Tibial artery (tissue), 4 donors: Measurements from ENCODE around the gene MYO9A.
"Not testable (repeated sequence)": the region's sequence is repeated elsewhere in the genome, so short reads cannot be mapped to it uniquely, and the experiment has no call there.

ENCODE experiments used
- DNase-seq, 2 donors: peaks; one replicate each; pipeline ENCODE4 v3.0.0-alpha.2; 2019
- H3K27ac ChIP-seq, 2 donors: fragments of 200-600 bp; sonication (generic) in 1 of 2; 1 replicate in 1 of 2; 2 replicates in 1 of 2; pipeline ENCODE4 v1.5.1; 2018 to 2019; ENCODE audit warnings: mild to moderate bottlenecking in 1 of 2
- H3K27me3 ChIP-seq, 2 donors: fragments of 200-600 bp; sonication (generic) in 1 of 2; one replicate each; pipeline versions ENCODE4 v1.5.1 to v1.6.0; 2016 to 2019
- H3K36me3 ChIP-seq, 3 donors: fragments of 200-600 bp; sonication (generic) in 2 of 3; one replicate each; pipeline ENCODE4 v1.5.1; 2016 to 2019; ENCODE audit warnings: mild to moderate bottlenecking in 2 of 3
- H3K4me1 ChIP-seq, 4 donors: fragments of 200-600 bp; sonication (generic) in 2 of 4; 1 replicate in 3 of 4; 2 replicates in 1 of 4; pipeline ENCODE4 v1.5.1; 2016 to 2019
- H3K4me3 ChIP-seq, 2 donors: fragments of 200-600 bp; sonication (generic) in 1 of 2; 1 replicate in 1 of 2; 2 replicates in 1 of 2; pipeline ENCODE4 v1.5.1; 2018 to 2019; ENCODE audit warnings: mild to moderate bottlenecking in 2 of 2
- H3K9me3 ChIP-seq, 3 donors: fragments of 200-600 bp; sonication (generic) in 1 of 3; one replicate each; pipeline ENCODE4 v1.5.1; 2016 to 2019
- CTCF ChIP-seq, 2 experiments: fragments of 200-600 bp in 1 of 2; fragments of 450-650 bp in 1 of 2; IDR thresholded peaks; one replicate each; pipeline ENCODE4 v1.5.1; 2017 to 2019; ENCODE audit warnings: antibody characterized with exemption in 2 of 2, mild to moderate bottlenecking in 1 of 2, moderate library complexity in 1 of 2
- intact Hi-C: fragments of 100-400 bp; cut with DNase I; formaldehyde crosslinking; loops from one replicate; pipeline ENCODE4 v1.15.0; 2023; ENCODE audit warnings: low total_unique reads

Gene MYO9A

GRCh38 chr15:72011302-72011942 lies 106.5 kb downstream of the MYO9A start:
- no peak for TF ChIP-seq CTCF (IDR thresholded peaks at IDR 0.05)
- intact Hi-C loops: no loop called here
- H3K36me3 ChIP-seq: peaks cover 7 to 33% (median 15%) of the 10 kb centered on the region in 3 donors
- H3K27me3 ChIP-seq: no peaks in the 10 kb centered on the region
- no peak overlapping the region for H3K27ac ChIP-seq
- H3K9me3 ChIP-seq: no peaks in the 10 kb centered on the region
- DNase-seq: no peak
- H3K4me3 ChIP-seq: no peak overlapping the region
- H3K4me1 ChIP-seq: no peaks in the 10 kb centered on the region

- H3K9me3 ChIP-seq: no peaks in the 10 kb centered on the region
- H3K27ac ChIP-seq: no peak overlapping the region
- DNase-seq: no peak
- intact Hi-C loops: no loop called here
- no peak overlapping the region for H3K4me3 ChIP-seq
- no peaks in the 10 kb centered on the region for H3K27me3 ChIP-seq
- no peak for TF ChIP-seq CTCF (IDR thresholded peaks at IDR 0.05)
- peaks cover 15 to 30% (median 15%) of the 10 kb centered on the region in 3 donors for H3K36me3 ChIP-seq
- no peaks in the 10 kb centered on the region for H3K4me1 ChIP-seq
Observed at GRCh38 chr15:72009222-72009621, 108.7 kb downstream of the MYO9A start.

GRCh38 chr15:72006382-72006781 lies 111.6 kb downstream of the MYO9A start:
- no peaks in the 10 kb centered on the region for H3K9me3 ChIP-seq
- TF ChIP-seq CTCF (IDR thresholded peaks at IDR 0.05): no peak
- no peak for DNase-seq
- intact Hi-C loops: no loop called here
- H3K4me3 ChIP-seq: no peak overlapping the region
- H3K36me3 ChIP-seq: peaks cover 21 to 36% (median 21%) of the 10 kb centered on the region in 3 donors
- H3K27ac ChIP-seq: no peak overlapping the region
- no peaks in the 10 kb centered on the region for H3K4me1 ChIP-seq
- H3K27me3 ChIP-seq: no peaks in the 10 kb centered on the region

- H3K27ac ChIP-seq: no peak overlapping the region
- no peaks in the 10 kb centered on the region for H3K4me1 ChIP-seq
- no peak overlapping the region for H3K4me3 ChIP-seq
- intact Hi-C loops: no loop called here
- no peak for TF ChIP-seq CTCF (IDR thresholded peaks at IDR 0.05)
- DNase-seq: no peak
- H3K27me3 ChIP-seq: no peaks in the 10 kb centered on the region
- peaks cover 21 to 38% (median 24%) of the 10 kb centered on the region in 3 donors for H3K36me3 ChIP-seq
- no peaks in the 10 kb centered on the region for H3K9me3 ChIP-seq
Observed at GRCh38 chr15:72005483-72005882, 112.5 kb downstream of the MYO9A start.

- TF ChIP-seq CTCF (IDR thresholded peaks at IDR 0.05): no peak
- H3K27ac ChIP-seq: no peak overlapping the region
- H3K4me3 ChIP-seq: no peak overlapping the region
- H3K4me1 ChIP-seq: no peaks in the 10 kb centered on the region
- H3K36me3 ChIP-seq: peaks cover 16 to 28% (median 20%) of the 10 kb centered on the region in 3 donors
- DNase-seq: no peak
- intact Hi-C loops: no loop called here
- H3K27me3 ChIP-seq: no peaks in the 10 kb centered on the region
- H3K9me3 ChIP-seq: no peaks in the 10 kb centered on the region
Observed at GRCh38 chr15:71999807-72000206, 118.1 kb downstream of the MYO9A start.

GRCh38 chr15:71998717-71999116 lies 119.2 kb downstream of the MYO9A start:
- H3K27me3 ChIP-seq, DNase-seq, H3K9me3 ChIP-seq, intact Hi-C loops, H3K4me3 ChIP-seq, H3K27ac ChIP-seq, H3K4me1 ChIP-seq: not testable (repeated sequence)
- H3K36me3 ChIP-seq: peaks cover 16 to 29% (median 20%) of the 10 kb centered on the region in 3 donors
